Endothelial cell of umbilical vein (primary cell): ENCODE measurements around the gene SLC25A1. TPM values are rescaled to one million over a fixed set of nuclear protein-coding genes. Genes with fewer than 3 reads are reported as not detected.

Experiments used
- BruUV-seq: library from RNA; stranded (reverse); fragments of 400-500 nt; replicated peaks from 2 replicates; lab custom pipeline; 2021; lab: Mats Ljungman, UMichigan
- CTCF ChIA-PET: fragments of 300-600, 350-600 bp; sonication (Branson Sonifier 250); formaldehyde crosslinking; loops from one replicate; lab custom pipeline; 2021; ENCODE audit warnings: antibody characterized with exemption, inconsistent platforms; lab: Charles Lee
- POLR2A ChIA-PET: fragments of 300-600, 350-600 bp; sonication (Branson Sonifier 250); formaldehyde crosslinking; loops from one replicate; lab custom pipeline; 2021; ENCODE audit warnings: antibody characterized with exemption, inconsistent platforms; lab: Charles Lee
- DNase-seq: peaks from one replicate; pipeline ENCODE4 v3.0.0-alpha.2; 2011; ENCODE audit warnings: low read depth, low spot score
- FAIRE-seq: peaks from 2 replicates; lab custom pipeline; 2011; peaks lifted over from hg19 to GRCh38; lab: Jason Lieb, UNC
- H2AFZ ChIP-seq: 2 replicates; pipeline ENCODE4 v1.6.0; 2012; ENCODE audit warnings: low read depth, low read length, control low read depth, inconsistent platforms
- H3K27ac ChIP-seq: 2 replicates; pipeline ENCODE4 v1.5.1; 2011; ENCODE audit warnings: low read depth, mild to moderate bottlenecking, control low read depth, low read length, moderate library complexity; ENCODE audit not compliant: insufficient read depth
- H3K27me3 ChIP-seq, 2 experiments: 2 replicates each; pipeline versions ENCODE4 v1.6.0 to v1.6.1; 2011; ENCODE audit warnings: low read length in 2 of 2, mixed read lengths in 1 of 2; ENCODE audit not compliant: control insufficient read depth in 2 of 2, insufficient read depth in 2 of 2
- H3K36me3 ChIP-seq, 2 experiments: 2 replicates in 1 of 2; 3 replicates in 1 of 2; pipeline ENCODE4 v1.5.1; 2011; ENCODE audit warnings: low read length in 2 of 2, mild to moderate bottlenecking in 1 of 2, moderate library complexity in 1 of 2; ENCODE audit not compliant: control insufficient read depth in 2 of 2, insufficient read depth in 2 of 2; ENCODE audit errors: extremely low read depth in 1 of 2
- H3K4me1 ChIP-seq: 3 replicates; pipeline ENCODE4 v1.5.1; 2011; ENCODE audit warnings: mild to moderate bottlenecking, low read length; ENCODE audit not compliant: control insufficient read depth, insufficient read depth; ENCODE audit errors: extremely low read depth
- H3K4me2 ChIP-seq: 2 replicates; pipeline ENCODE4 v1.6.1; 2011; ENCODE audit warnings: low read length, control low read depth, mixed read lengths; ENCODE audit not compliant: insufficient read depth
- H3K4me3 ChIP-seq, 3 experiments: fragments of 200-600 bp in 1 of 3; sonication (generic), shearing (Covaris generic) in 1 of 3; replicated peaks in 1 of 3; 2 replicates each; pipeline ENCODE4 v1.5.1; 2011 to 2016; ENCODE audit warnings: control low read depth in 3 of 3, low read length in 3 of 3, mild to moderate bottlenecking in 2 of 3, inconsistent platforms in 1 of 3, low read depth in 1 of 3, moderate library complexity in 1 of 3; ENCODE audit not compliant: insufficient read depth in 1 of 3
- H3K79me2 ChIP-seq: 2 replicates; pipeline ENCODE4 v1.6.0; 2012; ENCODE audit warnings: low read length, inconsistent platforms; ENCODE audit not compliant: control insufficient read depth, insufficient read depth
- H3K9ac ChIP-seq: replicated peaks from 2 replicates; pipeline ENCODE3; 2011; ENCODE audit warnings: low read length, control low read depth; ENCODE audit not compliant: insufficient read depth; ENCODE audit errors: extremely low read depth
- H3K9me1 ChIP-seq: replicated peaks from 3 replicates; pipeline ENCODE4 v1.6.0; 2011; ENCODE audit warnings: mild to moderate bottlenecking, low read length; ENCODE audit not compliant: control insufficient read depth, insufficient read depth; ENCODE audit errors: extremely low read depth
- H3K9me3 ChIP-seq: replicated peaks from 2 replicates; pipeline ENCODE4 v1.5.1; 2012; ENCODE audit warnings: low read length, inconsistent platforms; ENCODE audit not compliant: control insufficient read depth, insufficient read depth
- H4K20me1 ChIP-seq: replicated peaks from 2 replicates; pipeline ENCODE3; 2011; ENCODE audit warnings: mild to moderate bottlenecking, low read length; ENCODE audit not compliant: control insufficient read depth, insufficient read depth; ENCODE audit errors: extremely low read depth
- EZH2 ChIP-seq: IDR thresholded peaks from 2 replicates; pipeline ENCODE4 v1.6.1; 2012; ENCODE audit warnings: borderline replicate concordance, low read depth, mild to moderate bottlenecking, moderate library complexity, low read length, inconsistent platforms; ENCODE audit not compliant: severe bottlenecking
- FOS ChIP-seq: IDR thresholded peaks from 2 replicates; pipeline ENCODE4 v1.6.1; 2011; ENCODE audit warnings: mild to moderate bottlenecking, low read length, moderate library complexity, borderline replicate concordance; ENCODE audit not compliant: insufficient read depth
- GATA2 ChIP-seq: IDR thresholded peaks from 2 replicates; pipeline ENCODE4 v1.7.0; 2011; ENCODE audit warnings: low read depth, mild to moderate bottlenecking, moderate library complexity, mixed read lengths, low read length; ENCODE audit not compliant: insufficient read length, insufficient read depth
- JUN ChIP-seq: IDR thresholded peaks from 2 replicates; pipeline ENCODE4 v1.6.1; 2011; ENCODE audit warnings: borderline replicate concordance, low read depth; ENCODE audit not compliant: insufficient read length, insufficient read depth
- MYC ChIP-seq: IDR thresholded peaks from one replicate; pipeline ENCODE4 v1.6.1; 2011; ENCODE audit warnings: mild to moderate bottlenecking, low read depth, low read length
- POLR2A ChIP-seq: IDR thresholded peaks from 2 replicates; pipeline ENCODE4 v1.6.1; 2012; ENCODE audit warnings: low read depth, mild to moderate bottlenecking, control low read depth, low read length
- POLR2AphosphoS5 ChIP-seq: IDR thresholded peaks from 2 replicates; pipeline ENCODE4 v1.6.1; 2012; ENCODE audit warnings: low read depth, mild to moderate bottlenecking, control low read depth, low read length, moderate library complexity; ENCODE audit not compliant: insufficient read depth
- dilution Hi-C: fragments of 300-500 bp; cut with MboI; formaldehyde crosslinking; loops from one replicate; pipeline ENCODE4 v1.15.0; 2019; ENCODE audit warnings: low sequenced_read_pairs; ENCODE audit not compliant: extremely low pct_ligation_motif_present
- intact Hi-C: fragments of 100-400 bp; cut with micrococcal nuclease; formaldehyde crosslinking; loops from one replicate; pipeline ENCODE4 v1.10.0; 2022
- polyA plus RNA-seq, 4 experiments: library from polyadenylated mRNA; depleted of rRNA in 3 of 4; stranded (reverse) in 3 of 4; unstranded in 1 of 4; fragments of >200 nt; gene quantifications; 2 replicates each; pipeline versions ENCODE4 v1.2.1 to v1.2.3, GENCODE V29; 2011 to 2012; ENCODE audit warnings: missing spikeins in 1 of 4
- total RNA-seq: library from RNA; stranded (reverse); gene quantifications from 2 replicates; pipeline ENCODE4 v1.2.3, GENCODE V29; 2021
- TF ChIP-seq, protein P1 (sequence below): IDR thresholded peaks from 2 replicates; pipeline ENCODE4 v1.6.1; 2011; ENCODE audit not compliant: insufficient read depth, insufficient read length
- TF ChIP-seq, protein P2 (sequence below), 2 donors: IDR thresholded peaks; 1 replicate in 1 of 2; 2 replicates in 1 of 2; pipeline ENCODE4 v1.5.1; 2011; ENCODE audit warnings: low read length in 2 of 2, mild to moderate bottlenecking in 2 of 2, moderate library complexity in 2 of 2, control low read depth in 1 of 2, inconsistent platforms in 1 of 2, low read depth in 1 of 2; ENCODE audit not compliant: insufficient read depth in 1 of 2; ENCODE audit errors: extremely low read depth in 1 of 2

SLC25A1 gene
- total and polyA plus RNA-seq, 2 donors (not counting 3 experiments of a cell fraction or from before 2014, with no cell fraction given), result 80.0 to 94.5 TPM

GRCh38 chr22:19224985-19225384, 46.4 kb upstream of the SLC25A1 start:
- H3K4me1 ChIP-seq, result no peaks in the 10 kb centered on the region
- BruUV-seq, result no TSS peak
- ChIA-PET POLR2A (no interaction called here), CTCF (no interaction called here)
- TF ChIP-seq POLR2AphosphoS5 (no peak), FOS (no peak), EZH2 (no peak), POLR2A (no peak), GATA2 (no peak), JUN (no peak), MYC (no peak)
- TF ChIP-seq, protein P1, sequence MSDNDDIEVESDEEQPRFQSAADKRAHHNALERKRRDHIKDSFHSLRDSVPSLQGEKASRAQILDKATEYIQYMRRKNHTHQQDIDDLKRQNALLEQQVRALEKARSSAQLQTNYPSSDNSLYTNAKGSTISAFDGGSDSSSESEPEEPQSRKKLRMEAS, result no peak
- TF ChIP-seq, protein P2, sequence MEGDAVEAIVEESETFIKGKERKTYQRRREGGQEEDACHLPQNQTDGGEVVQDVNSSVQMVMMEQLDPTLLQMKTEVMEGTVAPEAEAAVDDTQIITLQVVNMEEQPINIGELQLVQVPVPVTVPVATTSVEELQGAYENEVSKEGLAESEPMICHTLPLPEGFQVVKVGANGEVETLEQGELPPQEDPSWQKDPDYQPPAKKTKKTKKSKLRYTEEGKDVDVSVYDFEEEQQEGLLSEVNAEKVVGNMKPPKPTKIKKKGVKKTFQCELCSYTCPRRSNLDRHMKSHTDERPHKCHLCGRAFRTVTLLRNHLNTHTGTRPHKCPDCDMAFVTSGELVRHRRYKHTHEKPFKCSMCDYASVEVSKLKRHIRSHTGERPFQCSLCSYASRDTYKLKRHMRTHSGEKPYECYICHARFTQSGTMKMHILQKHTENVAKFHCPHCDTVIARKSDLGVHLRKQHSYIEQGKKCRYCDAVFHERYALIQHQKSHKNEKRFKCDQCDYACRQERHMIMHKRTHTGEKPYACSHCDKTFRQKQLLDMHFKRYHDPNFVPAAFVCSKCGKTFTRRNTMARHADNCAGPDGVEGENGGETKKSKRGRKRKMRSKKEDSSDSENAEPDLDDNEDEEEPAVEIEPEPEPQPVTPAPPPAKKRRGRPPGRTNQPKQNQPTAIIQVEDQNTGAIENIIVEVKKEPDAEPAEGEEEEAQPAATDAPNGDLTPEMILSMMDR (IDR thresholded peaks at IDR 0.05; ENCODE audit: extremely low read depth in 1 of 2, insufficient read depth in 1 of 2, low read depth in 1 of 2, low read length in 2 of 2), result no peak
- no peak overlapping the region for H2AFZ ChIP-seq
- H3K36me3 ChIP-seq, result no peaks in the 10 kb centered on the region
- no peaks in the 10 kb centered on the region for H3K79me2 ChIP-seq
- H3K9me1 ChIP-seq, result no peaks in the 10 kb centered on the region
- dilution Hi-C loops, result no loop called here
- H4K20me1 ChIP-seq, result no peaks in the 10 kb centered on the region
- FAIRE-seq, result no peak
- intact Hi-C loops, result no loop called here
- no peaks in the 10 kb centered on the region for H3K27me3 ChIP-seq
- H3K9ac ChIP-seq, result no peak overlapping the region
- H3K9me3 ChIP-seq, result no peaks in the 10 kb centered on the region
- no peak overlapping the region for H3K4me3 ChIP-seq
- no peak overlapping the region for H3K4me2 ChIP-seq
- no peak for DNase-seq
- no peak overlapping the region for H3K27ac ChIP-seq
